Psoas muscle (tissue), 8 donors: ENCODE results near the gene ACTR3C. TPM values are rescaled to one million over a fixed set of nuclear protein-coding genes. Genes with fewer than 3 reads are reported as not detected.
"Not testable (repeated sequence)": the region's sequence is repeated elsewhere in the genome, so short reads cannot be mapped to it uniquely, and the experiment has no call there.

Experiments
- ATAC-seq, 4 donors: fragments of 200-7000 bp; cut with Tn5 transposase; one replicate each; pipeline ENCODE4 v1.9.1; 2020; ENCODE audit warnings: moderate library complexity in 3 of 4, mild to moderate bottlenecking in 2 of 4
- DNase-seq, 2 donors: peaks; one replicate each; pipeline ENCODE4 v3.0.0-alpha.2; 2020
- H3K27ac ChIP-seq: fragments of 200-600 bp; one replicate; pipeline ENCODE4 v1.8.0; 2022
- H3K27me3 ChIP-seq, 3 donors: fragments of 200-600 bp in 1 of 3; one replicate each; pipeline versions ENCODE4 v1.6.1 to v1.8.0; 2013 to 2022; ENCODE audit warnings: low read length in 2 of 3, mild to moderate bottlenecking in 2 of 3, moderate library complexity in 1 of 3; ENCODE audit not compliant: insufficient read depth in 3 of 3
- H3K36me3 ChIP-seq, 2 donors: fragments of 200-600 bp in 1 of 2; one replicate each; pipeline versions ENCODE4 v1.6.1 to v1.8.0; 2013 to 2022; ENCODE audit warnings: low read depth in 1 of 2, mild to moderate bottlenecking in 1 of 2, moderate library complexity in 1 of 2; ENCODE audit not compliant: insufficient read depth in 1 of 2
- H3K4me1 ChIP-seq: fragments of 200-600 bp; one replicate; pipeline ENCODE4 v1.8.0; 2022
- H3K4me3 ChIP-seq: fragments of 200-600 bp; one replicate; pipeline ENCODE4 v1.8.0; 2022; ENCODE audit warnings: mild to moderate bottlenecking
- H3K9me3 ChIP-seq: fragments of 200-600 bp; one replicate; pipeline ENCODE4 v1.8.0; 2022
- CTCF ChIP-seq: fragments of 200-600 bp; IDR thresholded peaks from one replicate; pipeline ENCODE4 v1.8.0; 2022; ENCODE audit warnings: antibody characterized with exemption
- WGBS, 3 donors: extraction: QIAGEN DNeasy Blood & Tissue Kit; methylation state at CpG; one replicate each; pipeline versions ENCODE4 v1.1.6 to v1.1.7; 2013; 5-methylcytosine and 5-hydroxymethylcytosine counted together
- intact Hi-C, 2 donors: fragments of 100-400 bp; cut with DNase I; formaldehyde crosslinking; loops; one replicate each; pipeline versions ENCODE4 v1.11.0 to v1.14.2; 2022
- polyA plus RNA-seq, 3 donors: library from polyadenylated mRNA; stranded (reverse); fragments of 200-250 nt; gene quantifications; one replicate each; pipeline ENCODE4 v1.2.3, GENCODE V29; 2013
- total RNA-seq, 4 donors: library from RNA; stranded (reverse); fragmentation: NEBNext Ultra II Directional in 2 of 4; extraction: Animal tissue kit (Norgen Biotek cat#: 25700) in 2 of 4; gene quantifications; one replicate each; pipeline versions ENCODE4 v1.2.1 to v1.2.4, GENCODE V29; 2021 to 2023
- donor health status: healthy with polysubstance abuse.
- donor health status: DM: no; HTN: no; CAD: no; lungs with moderate emphysema.
- donor health status: Bipolar disorder and iron deficiency.
- donor health status: healthy.
- donor health status: DM: yes; HTN: yes; CAD: no.
- donor health status: DM: no; HTN: no; CAD: no.
- donor health status: DM: no; HTN: no; CAD: no.
- donor health status: DM: yes; HTN: yes; CAD: no.

Gene ACTR3C
- total and polyA plus RNA-seq, 7 donors = 0.71 to 3.7 (median 2.7) TPM

- Histone ChIP-seq H3K4me3 (no peak overlapping the region), H3K4me1 (no peaks in the 10 kb centered on the region), H3K36me3 (no peaks in the 10 kb centered on the region), H3K27ac (no peak overlapping the region), H3K27me3 (no peaks in the 10 kb centered on the region), H3K9me3 (no peaks in the 10 kb centered on the region)
- TF ChIP-seq CTCF = no peak
- intact Hi-C loops = no loop called here
- WGBS, 3 donors = 92 to 94% (median 92%) methylated on average over 6 of the region's 6 CpGs
- ATAC-seq = no peak
- DNase-seq = no peak
These were observed 9.5 kb downstream of the ACTR3C start for GRCh38 chr7:150313870-150314269.

GRCh38 chr7:150313367-150313809, 10.0 kb downstream of the ACTR3C start:
- ATAC-seq (no peak), DNase-seq (no peak)
- TF ChIP-seq CTCF = no peak
- no peaks in the 10 kb centered on the region for H3K9me3 ChIP-seq
- H3K4me3 ChIP-seq = no peak overlapping the region
- WGBS, 3 donors = 86 to 89% (median 88%) methylated on average over 3 of the region's 3 CpGs
- H3K36me3 ChIP-seq = no peaks in the 10 kb centered on the region
- no peak overlapping the region for H3K27ac ChIP-seq
- no peaks in the 10 kb centered on the region for H3K4me1 ChIP-seq
- H3K27me3 ChIP-seq = no peaks in the 10 kb centered on the region
- intact Hi-C loops = no loop called here

- H3K27me3 ChIP-seq, H3K4me3 ChIP-seq, DNase-seq, intact Hi-C loops, H3K36me3 ChIP-seq, H3K9me3 ChIP-seq, ATAC-seq, H3K27ac ChIP-seq, H3K4me1 ChIP-seq: not testable (repeated sequence)
- WGBS, 3 donors = 89 to 93% (median 89%) methylated on average over 7 of the region's 7 CpGs
These were observed 10.5 kb downstream of the ACTR3C start for GRCh38 chr7:150312649-150313366.

- H3K4me1 ChIP-seq = no peaks in the 10 kb centered on the region
- intact Hi-C loops = no loop called here
- WGBS, 3 donors = 49 to 67% (median 50%) methylated on average over 5 of the region's 5 CpGs
- H3K9me3 ChIP-seq = no peaks in the 10 kb centered on the region
- no peak for TF ChIP-seq CTCF
- no peak overlapping the region for H3K27ac ChIP-seq
- DNase-seq (no peak), ATAC-seq (no peak)
- H3K27me3 ChIP-seq = no peaks in the 10 kb centered on the region
- H3K4me3 ChIP-seq = no peak overlapping the region
- H3K36me3 ChIP-seq = no peaks in the 10 kb centered on the region
These were observed 11.6 kb downstream of the ACTR3C start for GRCh38 chr7:150311711-150312110.

- Histone ChIP-seq H3K36me3 (no peaks in the 10 kb centered on the region), H3K27ac (no peak overlapping the region), H3K4me3 (no peak overlapping the region), H3K4me1 (no peaks in the 10 kb centered on the region), H3K9me3 (no peaks in the 10 kb centered on the region), H3K27me3 (no peaks in the 10 kb centered on the region)
- ATAC-seq = no peak
- no peak for DNase-seq
- intact Hi-C loops = no loop called here
- no peak for TF ChIP-seq CTCF
- 83 to 88% (median 84%) methylated on average over 4 of the region's 4 CpGs for WGBS, 3 donors
These were observed 12.2 kb downstream of the ACTR3C start for GRCh38 chr7:150311146-150311545.
